Measurements from ENCODE around the gene C2orf72.

- no peak for TF ChIP-seq POLR2A (IDR thresholded peaks at IDR 0.05)
- no peak for TF ChIP-seq CTCF (IDR thresholded peaks at IDR 0.05)
These were observed 25.5 kb downstream of the C2orf72 start for GRCh38 chr2:231062776-231063175.

Measured in vagina (tissue), 2 donors.